HepG2 (cell line): ENCODE data around the gene PKMYT1. TPM values are rescaled to one million over a fixed set of nuclear protein-coding genes. Genes with fewer than 3 reads are reported as not detected.

ENCODE experiments used
- AKAP8 ChIP-seq: sonication (generic); formaldehyde crosslinking; IDR thresholded peaks from 2 replicates; pipeline ENCODE4 v1.5.1; 2020; ENCODE audit warnings: mild to moderate bottlenecking, missing genetic modification reagents
- ATF2 ChIP-seq: sonication (generic); formaldehyde crosslinking; IDR thresholded peaks from 2 replicates; pipeline ENCODE4 v1.4.0; 2020; ENCODE audit warnings: missing genetic modification reagents
- ATF4 ChIP-seq, 2 experiments: fragments of 450-650 bp in 1 of 2; sonication (generic) in 1 of 2; formaldehyde crosslinking; IDR thresholded peaks; 2 replicates each; pipeline versions ENCODE4 v1.5.0 to v1.8.0; 2020 to 2022; ENCODE audit warnings: mild to moderate bottlenecking in 1 of 2, missing genetic modification reagents in 1 of 2
- BRCA1 ChIP-seq: sonication (generic); formaldehyde crosslinking; IDR thresholded peaks from 2 replicates; pipeline ENCODE4 v1.4.0; 2020; ENCODE audit warnings: missing genetic modification reagents
- CENPBD1 ChIP-seq: sonication (generic); formaldehyde crosslinking; IDR thresholded peaks from 2 replicates; pipeline ENCODE4 v1.8.0; 2022; ENCODE audit warnings: missing genetic modification reagents, low read depth, mild to moderate bottlenecking, borderline replicate concordance
- GTF3A ChIP-seq: sonication (generic); formaldehyde crosslinking; conservative IDR thresholded peaks from 2 replicates; pipeline ENCODE4 v1.4.0; 2020; ENCODE audit warnings: mild to moderate bottlenecking, missing genetic modification reagents
- JARID2 ChIP-seq: sonication (generic); formaldehyde crosslinking; IDR thresholded peaks from 2 replicates; pipeline ENCODE4 v1.8.1; 2023; ENCODE audit warnings: missing genetic modification reagents, inconsistent platforms; ENCODE audit not compliant: insufficient replicate concordance
- KDM3A ChIP-seq: IDR thresholded peaks from 2 replicates; pipeline ENCODE4 v1.6.1; 2018; ENCODE audit warnings: low read depth, missing compliant biosample characterization
- MAF1 ChIP-seq: sonication (generic); formaldehyde crosslinking; IDR thresholded peaks from 2 replicates; pipeline ENCODE4 v1.5.0; 2020; ENCODE audit warnings: missing genetic modification reagents, borderline replicate concordance
- NFKBIZ ChIP-seq: IDR thresholded peaks from 2 replicates; pipeline ENCODE4 v1.6.1; 2018; ENCODE audit warnings: missing genetic modification reagents, missing compliant biosample characterization
- RELA ChIP-seq: sonication (generic); formaldehyde crosslinking; IDR thresholded peaks from 2 replicates; pipeline ENCODE4 v1.4.0; 2020; ENCODE audit warnings: missing genetic modification reagents
- ZBTB39 ChIP-seq: sonication (generic); formaldehyde crosslinking; IDR thresholded peaks from 2 replicates; pipeline ENCODE4 v1.5.0; 2020; ENCODE audit warnings: missing genetic modification reagents
- ZNF557 ChIP-seq: sonication (generic); formaldehyde crosslinking; IDR thresholded peaks from 2 replicates; pipeline ENCODE4 v1.4.0; 2020; ENCODE audit warnings: missing genetic modification reagents
- ZNF670 ChIP-seq: sonication (generic); formaldehyde crosslinking; IDR thresholded peaks from 2 replicates; pipeline ENCODE4 v1.8.0; 2022; ENCODE audit warnings: mild to moderate bottlenecking, missing genetic modification reagents, borderline replicate concordance
- ZNF772 ChIP-seq: sonication (generic); formaldehyde crosslinking; IDR thresholded peaks from 2 replicates; pipeline ENCODE4 v1.5.0; 2020; ENCODE audit warnings: mild to moderate bottlenecking, missing genetic modification reagents
- ZNF782 ChIP-seq: sonication (generic); formaldehyde crosslinking; IDR thresholded peaks from 2 replicates; pipeline ENCODE4 v1.4.0; 2020; ENCODE audit warnings: missing genetic modification reagents, mild to moderate bottlenecking, borderline replicate concordance
- polyA plus RNA-seq, 8 experiments: library from polyadenylated mRNA; depleted of rRNA in 3 of 8; stranded (reverse) in 7 of 8; unstranded in 1 of 8; fragments of >200 nt; fragmentation: Illumina TruSeq in 4 of 8; extraction: Trizol in 4 of 8; gene quantifications; 2 replicates each; pipeline versions ENCODE4 v1.2.1 to v1.2.3, GENCODE V29; 2011 to 2016; ENCODE audit warnings: low read depth in 4 of 8, missing spikeins in 1 of 8, mixed read lengths in 1 of 8; ENCODE audit not compliant: insufficient read depth in 1 of 8
- total RNA-seq, 5 experiments: library from RNA; depleted of rRNA; stranded (reverse); fragments of >200 nt; fragmentation: Illumina TruSeq; extraction: Trizol; gene quantifications; 2 replicates each; pipeline ENCODE4 v1.2.3, GENCODE V29; 2016; ENCODE audit warnings: low read depth in 1 of 5
- TF ChIP-seq, protein P1 (sequence below): sonication (generic); formaldehyde crosslinking; IDR thresholded peaks from 2 replicates; pipeline ENCODE4 v1.4.0; 2020; ENCODE audit warnings: missing genetic modification reagents
- TF ChIP-seq, protein P2 (sequence below): sonication (generic); formaldehyde crosslinking; IDR thresholded peaks from 2 replicates; pipeline ENCODE4 v1.8.1; 2023; ENCODE audit warnings: mild to moderate bottlenecking, moderate library complexity, missing genetic modification reagents
- TF ChIP-seq, protein P3 (sequence below): sonication (generic); formaldehyde crosslinking; IDR thresholded peaks from 2 replicates; pipeline ENCODE4 v1.4.0; 2020; ENCODE audit warnings: missing genetic modification reagents; ENCODE audit errors: not compliant biosample characterization

The PKMYT1 gene
- total and polyA plus RNA-seq, 2 of the 13 experiments (the other 11 are each of a cell fraction or from before 2014, with no cell fraction given): 7.0 to 27.8 TPM

- TF ChIP-seq, protein P1, sequence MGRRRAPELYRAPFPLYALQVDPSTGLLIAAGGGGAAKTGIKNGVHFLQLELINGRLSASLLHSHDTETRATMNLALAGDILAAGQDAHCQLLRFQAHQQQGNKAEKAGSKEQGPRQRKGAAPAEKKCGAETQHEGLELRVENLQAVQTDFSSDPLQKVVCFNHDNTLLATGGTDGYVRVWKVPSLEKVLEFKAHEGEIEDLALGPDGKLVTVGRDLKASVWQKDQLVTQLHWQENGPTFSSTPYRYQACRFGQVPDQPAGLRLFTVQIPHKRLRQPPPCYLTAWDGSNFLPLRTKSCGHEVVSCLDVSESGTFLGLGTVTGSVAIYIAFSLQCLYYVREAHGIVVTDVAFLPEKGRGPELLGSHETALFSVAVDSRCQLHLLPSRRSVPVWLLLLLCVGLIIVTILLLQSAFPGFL: no peak; the same call in 1 of the 2 replicates
- TF ChIP-seq CENPBD1 (CRISPR knock-in tag): peak; percentile 91; the same call in 1 of the 2 replicates
- TF ChIP-seq BRCA1 (CRISPR knock-in tag): peak; percentile 96
- TF ChIP-seq NFKBIZ (CRISPR knock-in tag): peak; percentile 97
- peak; percentile 100 for TF ChIP-seq ZNF772 (CRISPR knock-in tag)
- TF ChIP-seq ATF4 (CRISPR knock-in tag; IDR thresholded peaks at IDR 0.05): peak in 1 of 2 experiments; percentile 19; a peak in 1 of 4 replicates
- TF ChIP-seq ZNF670: peak; percentile 90; the same call in 1 of the 2 replicates
- TF ChIP-seq KDM3A (CRISPR knock-in tag): no peak; the same call in 1 of the 2 replicates
- TF ChIP-seq RELA: peak; percentile 84; the same call in 1 of the 2 replicates
- TF ChIP-seq ZNF782: peak; percentile 90; the same call in 1 of the 2 replicates
- peak; percentile 17; the same call in 1 of the 2 replicates for TF ChIP-seq AKAP8
- TF ChIP-seq ATF2 (CRISPR knock-in tag): peak; percentile 87
- peak; percentile 68 for TF ChIP-seq JARID2 (CRISPR knock-in tag)
- TF ChIP-seq GTF3A (CRISPR knock-in tag): no peak; the same call in 1 of the 2 replicates
- TF ChIP-seq, protein P2, sequence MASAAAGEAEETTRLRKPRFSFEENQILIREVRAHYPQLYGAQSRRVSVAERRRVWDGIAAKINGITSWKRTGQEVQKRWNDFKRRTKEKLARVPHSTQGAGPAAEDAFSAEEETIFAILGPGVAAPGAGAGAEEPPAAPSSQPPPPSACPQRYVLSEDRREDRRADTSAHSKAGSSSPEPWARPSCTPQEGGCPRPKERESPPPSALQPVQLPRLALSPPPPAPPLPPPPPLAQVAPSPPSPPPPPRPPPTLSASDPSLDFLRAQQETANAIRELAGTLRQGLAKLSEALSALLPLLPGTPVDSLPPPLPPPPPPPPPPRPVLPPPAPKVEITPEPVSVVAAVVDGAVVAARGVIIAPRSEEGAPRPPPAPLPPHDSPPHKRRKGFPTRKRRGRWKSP (CRISPR knock-in tag): peak; percentile 93
- TF ChIP-seq ZNF557: peak; percentile 90; the same call in 1 of the 2 replicates
- peak; percentile 88; the same call in 1 of the 2 replicates for TF ChIP-seq MAF1 (CRISPR knock-in tag)
- TF ChIP-seq ZBTB39 (CRISPR knock-in tag): peak; percentile 57; the same call in 1 of the 2 replicates
- TF ChIP-seq, protein P3, sequence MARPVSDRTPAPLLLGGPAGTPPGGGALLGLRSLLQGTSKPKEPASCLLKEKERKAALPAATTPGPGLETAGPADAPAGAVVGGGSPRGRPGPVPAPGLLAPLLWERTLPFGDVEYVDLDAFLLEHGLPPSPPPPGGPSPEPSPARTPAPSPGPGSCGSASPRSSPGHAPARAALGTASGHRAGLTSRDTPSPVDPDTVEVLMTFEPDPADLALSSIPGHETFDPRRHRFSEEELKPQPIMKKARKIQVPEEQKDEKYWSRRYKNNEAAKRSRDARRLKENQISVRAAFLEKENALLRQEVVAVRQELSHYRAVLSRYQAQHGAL (CRISPR knock-in tag): peak; percentile 89
Observed at GRCh38 chr16:2968738-2969544, 11.3 kb downstream of the PKMYT1 start, which contains the start of gene PAQR4 (continued).
